Activated T-cell treated with anti-CD3 and anti-CD28 coated beads, Interleukin-2, amount 50 U/mL, for 4 hours (primary cell): ENCODE measurements around the gene MYL9. TPM values are rescaled to one million over a fixed set of nuclear protein-coding genes. Genes with fewer than 3 reads are reported as not detected.
A peak's percentile ranks its signal among the peaks of the same experiment; 100 is the strongest.

Experiments used
- ATAC-seq, 2 donors: fragments of 200-7000 bp; cut with Tn5 transposase; one replicate each; pipeline ENCODE4 v1.10.0; 2021
- DNase-seq: peaks from one replicate; pipeline ENCODE4 v3.0.0-alpha.2; 2020
- H3K27me3 Mint-ChIP-seq: one replicate; pipeline ENCODE4 v1.8.0; 2021; ENCODE audit warnings: low read depth, mixed read lengths
- H3K36me3 Mint-ChIP-seq: one replicate; pipeline ENCODE4 v1.8.0; 2022; ENCODE audit warnings: mixed read lengths; ENCODE audit not compliant: insufficient read depth
- H3K4me1 Mint-ChIP-seq: one replicate; pipeline ENCODE4 v1.8.0; 2021; ENCODE audit warnings: low read depth, mixed read lengths
- H3K4me3 Mint-ChIP-seq: one replicate; pipeline ENCODE4 v1.8.0; 2021; ENCODE audit warnings: mild to moderate bottlenecking, moderate library complexity, mixed read lengths
- H3K9me3 Mint-ChIP-seq: one replicate; pipeline ENCODE4 v1.8.0; 2021; ENCODE audit warnings: mixed read lengths
- total RNA-seq, 3 donors: library from RNA; stranded (reverse); gene quantifications; one replicate each; pipeline ENCODE4 v1.2.1, GENCODE V29; 2021

MYL9 gene
- total RNA-seq, 3 donors from 2014 or later = 0.90 to 1.2 (median 0.98) TPM

DNA sequence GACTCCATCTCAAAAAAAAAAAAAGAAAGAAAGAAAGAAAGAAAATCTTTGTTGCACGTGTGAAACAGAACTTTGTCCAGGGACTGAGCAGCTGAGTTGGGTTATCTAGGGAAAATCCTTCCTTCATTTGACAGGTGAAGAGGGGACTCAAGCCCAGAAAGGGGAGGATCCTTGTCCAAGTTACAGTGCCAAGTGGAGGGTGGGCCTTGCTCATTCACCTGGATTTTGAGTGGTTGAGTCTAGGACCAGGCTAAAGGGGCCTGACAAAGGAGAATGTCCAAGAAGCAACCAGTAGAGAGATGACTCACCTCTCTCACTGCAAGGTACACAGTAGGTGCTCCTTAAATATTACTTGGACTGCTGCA is 34.7 kb downstream of the MYL9 start:
- Mint-ChIP-seq H3K27me3 (no peaks in the 10 kb centered on the region), H3K36me3 (peaks cover 21% of the 10 kb centered on the region), H3K4me1 (peaks cover 39% of the 10 kb centered on the region), H3K4me3 (peak overlapping the region; percentile 95), H3K9me3 (no peaks in the 10 kb centered on the region)
- DNase-seq (no peak), ATAC-seq (no peak)

- H3K4me1 Mint-ChIP-seq = peaks cover 33% of the 10 kb centered on the region
- no peak overlapping the region for H3K4me3 Mint-ChIP-seq
- no peak for ATAC-seq
- no peak for DNase-seq
- H3K36me3 Mint-ChIP-seq = peaks cover 32% of the 10 kb centered on the region
- H3K9me3 Mint-ChIP-seq = no peaks in the 10 kb centered on the region
- no peaks in the 10 kb centered on the region for H3K27me3 Mint-ChIP-seq
These were observed 37.2 kb downstream of the MYL9 start for GRCh38 chr20:36578356-36579041.

GRCh38 chr20:36579996-36580545 is 38.8 kb downstream of the MYL9 start:
- Mint-ChIP-seq H3K4me1 (peaks cover 29% of the 10 kb centered on the region), H3K36me3 (peaks cover 31% of the 10 kb centered on the region)

DNA sequence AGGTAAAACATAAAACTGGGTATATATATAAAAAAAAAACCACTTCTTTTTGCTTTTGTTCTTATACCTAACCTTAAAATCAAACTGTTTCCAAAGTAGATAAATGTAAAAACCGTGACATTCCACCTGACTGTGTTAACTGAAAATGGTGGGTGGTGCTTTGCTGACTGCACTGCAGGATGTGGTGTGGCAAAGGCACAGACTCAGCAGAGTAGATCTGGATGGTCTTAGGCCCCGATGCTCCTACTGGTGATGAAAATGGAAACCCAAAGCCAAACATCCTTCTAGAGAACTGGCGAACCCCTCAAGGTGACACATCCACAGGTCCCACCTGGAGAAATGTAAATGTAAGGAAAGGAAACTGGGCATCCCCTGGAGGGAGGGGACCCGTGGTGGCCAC is 41.0 kb downstream of the MYL9 start:
- Mint-ChIP-seq H3K4me3 (no peak overlapping the region), H3K4me1 (peaks cover 18% of the 10 kb centered on the region), H3K27me3 (no peaks in the 10 kb centered on the region), H3K9me3 (no peaks in the 10 kb centered on the region), H3K36me3 (peaks cover 29% of the 10 kb centered on the region)
- ATAC-seq (peak; percentile 73 to 74), DNase-seq (no peak)

More at GRCh38 chr20:36579996-36580545, 38.8 kb downstream of the MYL9 start:
- Mint-ChIP-seq H3K4me3 (no peak overlapping the region), H3K27me3 (no peaks in the 10 kb centered on the region), H3K9me3 (no peaks in the 10 kb centered on the region)
- DNase-seq = no peak
- no peak for ATAC-seq

- DNase-seq (no peak), ATAC-seq (no peak)
- H3K4me3 Mint-ChIP-seq = no peak overlapping the region
- peaks cover 33% of the 10 kb centered on the region for H3K36me3 Mint-ChIP-seq
- no peaks in the 10 kb centered on the region for H3K27me3 Mint-ChIP-seq
- H3K4me1 Mint-ChIP-seq = peaks cover 22% of the 10 kb centered on the region
- no peaks in the 10 kb centered on the region for H3K9me3 Mint-ChIP-seq
These were observed 41.5 kb downstream of the MYL9 start for GRCh38 chr20:36582821-36583220.

DNA sequence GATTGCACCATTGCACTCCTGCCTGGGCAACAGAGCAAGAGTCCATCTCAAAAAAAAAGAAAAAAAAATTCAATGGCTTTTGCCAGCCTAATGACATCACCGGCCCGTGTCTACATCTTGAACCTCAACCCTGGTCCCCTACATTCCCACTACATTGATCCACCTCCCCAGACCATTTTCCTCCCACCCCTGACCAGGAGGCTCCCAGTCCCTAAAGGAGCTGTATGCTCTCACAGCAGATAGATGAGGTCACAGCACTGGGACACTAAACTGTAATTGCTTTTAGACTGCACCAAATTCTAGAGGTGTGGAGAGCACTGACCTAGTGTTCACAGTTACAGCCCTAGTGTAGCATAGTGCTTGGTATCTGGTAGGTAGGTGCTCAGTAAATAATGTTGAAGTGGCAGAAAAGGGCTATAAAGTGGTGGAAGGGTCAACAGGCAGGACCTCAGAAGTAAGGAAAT is 42.7 kb downstream of the MYL9 start:
- Mint-ChIP-seq H3K4me3 (no peak overlapping the region), H3K4me1 (peaks cover 20% of the 10 kb centered on the region), H3K36me3 (peaks cover 35% of the 10 kb centered on the region), H3K27me3 (no peaks in the 10 kb centered on the region), H3K9me3 (no peaks in the 10 kb centered on the region)
- ATAC-seq = no peak
- DNase-seq = no peak

DNA sequence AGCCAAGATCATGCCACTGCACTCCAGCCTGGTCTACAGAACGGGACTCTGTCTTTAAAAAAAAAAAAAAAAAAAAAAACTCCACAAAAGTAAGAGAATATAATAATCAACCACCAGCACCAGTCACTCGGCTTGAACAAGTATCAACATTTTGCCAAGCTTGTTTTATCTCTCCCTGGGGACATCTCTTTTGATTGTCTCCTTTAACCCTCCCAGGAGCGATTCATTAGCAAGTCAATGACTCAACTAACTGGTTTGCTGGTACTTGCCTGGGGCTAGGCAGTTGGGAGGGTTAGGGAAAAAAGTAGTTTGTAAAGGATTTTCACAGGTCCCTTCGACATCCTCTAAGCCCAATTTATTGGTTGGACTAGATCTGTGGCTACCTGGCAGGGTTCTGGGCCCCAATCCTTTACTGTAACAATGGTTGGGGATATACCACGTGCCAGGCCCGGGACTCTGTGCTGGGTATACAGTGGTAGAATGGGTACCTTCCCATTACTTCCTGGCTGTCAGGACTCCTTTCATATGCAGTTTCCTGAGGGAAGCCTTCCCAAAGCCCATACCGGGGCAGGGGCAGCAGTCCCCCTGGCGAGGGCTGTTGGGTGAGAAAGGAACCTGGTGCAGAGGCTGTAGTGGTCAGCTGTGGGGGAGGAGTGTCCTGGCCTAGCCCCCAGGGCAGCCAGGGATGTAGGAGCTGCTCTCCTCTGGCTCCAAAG is 44.2 kb downstream of the MYL9 start:
- no peak overlapping the region for H3K4me3 Mint-ChIP-seq
- no peak for ATAC-seq
- no peaks in the 10 kb centered on the region for H3K9me3 Mint-ChIP-seq
- no peaks in the 10 kb centered on the region for H3K27me3 Mint-ChIP-seq
- H3K4me1 Mint-ChIP-seq = peaks cover 20% of the 10 kb centered on the region
- no peak for DNase-seq
- H3K36me3 Mint-ChIP-seq = peaks cover 23% of the 10 kb centered on the region

GRCh38 chr20:36587388-36588070 is 46.2 kb downstream of the MYL9 start:
- Mint-ChIP-seq H3K4me3 (no peak overlapping the region), H3K4me1 (peaks cover 28% of the 10 kb centered on the region), H3K9me3 (no peaks in the 10 kb centered on the region), H3K27me3 (no peaks in the 10 kb centered on the region), H3K36me3 (peaks cover 24% of the 10 kb centered on the region)
- ATAC-seq = no peak
- no peak for DNase-seq

GRCh38 chr20:36591281-36591680 is 50.0 kb downstream of the MYL9 start:
- Mint-ChIP-seq H3K27me3 (no peaks in the 10 kb centered on the region), H3K36me3 (peaks cover 19% of the 10 kb centered on the region), H3K9me3 (no peaks in the 10 kb centered on the region), H3K4me1 (peaks cover 58% of the 10 kb centered on the region), H3K4me3 (no peak overlapping the region)
- ATAC-seq (no peak), DNase-seq (no peak)

GRCh38 chr20:36591854-36592641 is 50.7 kb downstream of the MYL9 start:
- no peaks in the 10 kb centered on the region for H3K27me3 Mint-ChIP-seq

GRCh38 chr20:36593347-36593929 is 52.1 kb downstream of the MYL9 start:
- H3K4me1 Mint-ChIP-seq = peaks cover 51% of the 10 kb centered on the region
- no peak for DNase-seq
- peaks cover 16% of the 10 kb centered on the region for H3K36me3 Mint-ChIP-seq
- no peaks in the 10 kb centered on the region for H3K27me3 Mint-ChIP-seq
- no peaks in the 10 kb centered on the region for H3K9me3 Mint-ChIP-seq
- no peak overlapping the region for H3K4me3 Mint-ChIP-seq
- no peak for ATAC-seq

More at GRCh38 chr20:36591854-36592641, 50.7 kb downstream of the MYL9 start:
- DNase-seq (peak; percentile 56), ATAC-seq (peak; percentile 44 to 56)
- peak overlapping the region; percentile 11 for H3K4me3 Mint-ChIP-seq
- peaks cover 57% of the 10 kb centered on the region for H3K4me1 Mint-ChIP-seq
- H3K36me3 Mint-ChIP-seq = peaks cover 19% of the 10 kb centered on the region
- H3K9me3 Mint-ChIP-seq = no peaks in the 10 kb centered on the region

DNA sequence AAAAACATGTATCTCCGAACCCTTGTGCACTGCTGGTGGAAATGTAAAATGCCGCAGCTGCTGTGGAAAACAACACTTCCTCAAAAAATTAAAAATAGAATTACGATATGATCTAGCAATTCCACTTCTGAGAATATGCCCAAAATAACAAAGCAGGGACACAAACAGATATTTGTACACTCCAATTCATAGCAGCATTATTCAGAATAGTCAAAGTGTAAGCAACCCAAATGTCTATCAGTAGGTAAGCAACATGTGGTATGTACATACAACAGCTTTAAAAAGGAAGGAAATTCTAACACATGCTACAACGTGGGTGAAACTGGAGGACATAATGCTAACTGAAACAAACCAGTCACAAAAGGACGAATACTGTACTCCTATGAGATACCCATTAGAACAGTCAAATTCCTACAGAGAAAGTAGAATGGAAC is 58.6 kb downstream of the MYL9 start:
- DNase-seq = no peak
- H3K9me3 Mint-ChIP-seq = no peaks in the 10 kb centered on the region
- H3K27me3 Mint-ChIP-seq = no peaks in the 10 kb centered on the region
- no peak overlapping the region for H3K4me3 Mint-ChIP-seq
- H3K36me3 Mint-ChIP-seq = peaks cover 2% of the 10 kb centered on the region
- H3K4me1 Mint-ChIP-seq = peaks cover 26% of the 10 kb centered on the region
- no peak for ATAC-seq
